IMR-90 (cell line): Measurements from ENCODE around the gene ZCCHC24. TPM values are rescaled to one million over a fixed set of nuclear protein-coding genes. Genes with fewer than 3 reads are reported as not detected.

Experiments
- ATAC-seq: fragments of 200-7000 bp; cut with Tn5 transposase; 2 replicates; pipeline ENCODE4 v1.9.1; 2020; ENCODE audit warnings: low read depth, mild to moderate bottlenecking, moderate library complexity
- BruUV-seq: library from RNA; stranded (reverse); fragments of 400-500 nt; replicated peaks from 2 replicates; lab custom pipeline; 2021; lab: Mats Ljungman, UMichigan
- CTCF ChIA-PET: fragments of 300-600 bp; formaldehyde crosslinking; extraction: SDS; loops from one replicate; lab custom pipeline; 2021; ENCODE audit warnings: antibody characterized with exemption; lab: Yijun Ruan, JAX
- POLR2A ChIA-PET: fragments of 300-600 bp; sonication (Branson Sonifier 250); formaldehyde crosslinking; loops from one replicate; lab custom pipeline; 2022; ENCODE audit warnings: antibody characterized with exemption; ENCODE audit not compliant: unreplicated experiment; lab: Charles Lee
- DNase-seq: peaks from one replicate; pipeline ENCODE4 v3.0.0; 2013
- H2AFZ ChIP-seq: replicated peaks from 2 replicates; pipeline ENCODE3; 2013; ENCODE audit warnings: low read length, mild to moderate bottlenecking; ENCODE audit not compliant: poor library complexity
- H2AK5ac ChIP-seq: 2 replicates; pipeline ENCODE4 v1.6.1; 2013; ENCODE audit warnings: low read depth, low read length, inconsistent platforms
- H2AK9ac ChIP-seq: replicated peaks from 2 replicates; pipeline ENCODE3; 2013; ENCODE audit warnings: mild to moderate bottlenecking, low read depth, low read length, moderate library complexity; ENCODE audit not compliant: poor library complexity
- H2BK120ac ChIP-seq: 2 replicates; pipeline ENCODE4 v1.6.1; 2013; ENCODE audit warnings: low read depth, low read length, inconsistent platforms
- H2BK15ac ChIP-seq: 3 replicates; pipeline ENCODE4 v1.6.1; 2013; ENCODE audit warnings: low read depth, low read length, inconsistent platforms
- H2BK20ac ChIP-seq: 2 replicates; pipeline ENCODE4 v1.6.1; 2013; ENCODE audit warnings: low read depth, mild to moderate bottlenecking, inconsistent platforms, low read length, moderate library complexity
- H2BK5ac ChIP-seq: 2 replicates; pipeline ENCODE4 v1.6.1; 2013; ENCODE audit warnings: mild to moderate bottlenecking, low read depth, low read length, inconsistent platforms; ENCODE audit not compliant: poor library complexity, severe bottlenecking
- H3K14ac ChIP-seq: replicated peaks from 2 replicates; pipeline ENCODE4 v1.6.1; 2013; ENCODE audit warnings: low read depth, low read length, inconsistent platforms
- H3K18ac ChIP-seq: 2 replicates; pipeline ENCODE4 v1.6.1; 2013; ENCODE audit warnings: low read depth, low read length, control low read depth
- H3K23ac ChIP-seq: 2 replicates; pipeline ENCODE4 v1.6.1; 2013; ENCODE audit warnings: low read depth, low read length, inconsistent platforms
- H3K27ac ChIP-seq: 2 replicates; pipeline ENCODE4 v1.5.1; 2013; ENCODE audit warnings: mild to moderate bottlenecking, control low read depth, low read length; ENCODE audit not compliant: insufficient read depth
- H3K27me3 ChIP-seq: 2 replicates; pipeline ENCODE4 v1.6.1; 2013; ENCODE audit warnings: low read length; ENCODE audit not compliant: control insufficient read depth, insufficient read depth
- H3K36me3 ChIP-seq: 2 replicates; pipeline ENCODE4 v1.6.1; 2013; ENCODE audit warnings: low read length, mixed read lengths; ENCODE audit not compliant: control insufficient read depth, insufficient read depth
- H3K4ac ChIP-seq: 2 replicates; pipeline ENCODE4 v1.6.1; 2013; ENCODE audit warnings: low read depth, low read length, inconsistent platforms
- H3K4me1 ChIP-seq: 2 replicates; pipeline ENCODE4 v1.6.1; 2013; ENCODE audit warnings: low read length, mixed read lengths; ENCODE audit not compliant: control insufficient read depth, insufficient read depth
- H3K4me2 ChIP-seq: 2 replicates; pipeline ENCODE4 v1.6.1; 2013; ENCODE audit warnings: low read depth, mild to moderate bottlenecking, control low read depth, low read length, moderate library complexity
- H3K4me3 ChIP-seq: 2 replicates; pipeline ENCODE4 v1.5.1; 2013; ENCODE audit warnings: low read depth, mild to moderate bottlenecking, control low read depth, low read length, moderate library complexity; ENCODE audit not compliant: insufficient read depth
- H3K56ac ChIP-seq: 2 replicates; pipeline ENCODE4 v1.6.1; 2013; ENCODE audit warnings: low read length, inconsistent platforms; ENCODE audit not compliant: insufficient read depth; ENCODE audit errors: extremely low read depth
- H3K79me1 ChIP-seq, 2 experiments: 2 replicates each; pipeline ENCODE4 v1.6.1; 2013; ENCODE audit warnings: low read length in 2 of 2, inconsistent platforms in 1 of 2, low read depth in 1 of 2
- H3K9ac ChIP-seq: 2 replicates; pipeline ENCODE4 v1.6.1; 2013; ENCODE audit warnings: low read depth, low read length, control low read depth
- H3K9me1 ChIP-seq: 2 replicates; pipeline ENCODE4 v1.6.1; 2013; ENCODE audit warnings: low read length, inconsistent platforms; ENCODE audit not compliant: insufficient read depth
- H3K9me3 ChIP-seq: 2 replicates; pipeline ENCODE4 v1.6.1; 2013; ENCODE audit warnings: low read length; ENCODE audit not compliant: control insufficient read depth, insufficient read depth
- H4K20me1 ChIP-seq: 2 replicates; pipeline ENCODE4 v1.6.1; 2013; ENCODE audit warnings: low read length, inconsistent platforms; ENCODE audit not compliant: insufficient read depth
- H4K5ac ChIP-seq: 2 replicates; pipeline ENCODE4 v1.6.1; 2013; ENCODE audit warnings: mild to moderate bottlenecking, low read depth, low read length, control low read depth
- H4K8ac ChIP-seq, 2 experiments: 2 replicates each; pipeline ENCODE4 v1.6.1; 2013; ENCODE audit warnings: low read depth in 2 of 2, low read length in 2 of 2, control low read depth in 1 of 2, inconsistent platforms in 1 of 2
- H4K91ac ChIP-seq: 2 replicates; pipeline ENCODE4 v1.6.1; 2013; ENCODE audit warnings: low read depth, low read length, inconsistent platforms; ENCODE audit not compliant: insufficient read depth
- BHLHE40 ChIP-seq: fragments of 150-350 bp; IDR thresholded peaks from 2 replicates; pipeline ENCODE4 v1.6.1; 2016; ENCODE audit warnings: mild to moderate bottlenecking, low read depth, low read length
- CHD1 ChIP-seq: IDR thresholded peaks from 2 replicates; pipeline ENCODE4 v1.6.1; 2012; ENCODE audit warnings: low read depth, low read length, improper control_type of control experiment
- MXI1 ChIP-seq: IDR thresholded peaks from 2 replicates; pipeline ENCODE4 v1.6.1; 2012; ENCODE audit warnings: low read depth, mild to moderate bottlenecking, low read length, moderate library complexity, borderline replicate concordance
- RFX5 ChIP-seq: IDR thresholded peaks from 2 replicates; pipeline ENCODE4 v1.8.0; 2012; ENCODE audit warnings: low read depth, mild to moderate bottlenecking, low read length, moderate library complexity
- SMC3 ChIP-seq: fragments of 150-350 bp; IDR thresholded peaks from 2 replicates; pipeline ENCODE4 v1.6.1; 2016; ENCODE audit warnings: low read depth, mild to moderate bottlenecking, antibody characterized with exemption, low read length, moderate library complexity
- WGBS, 2 experiments: methylation state at CpG; one replicate each; pipeline versions ENCODE4 v1.1.5 to v1.1.7; 2013; ENCODE audit warnings: missing lambda C conversion rate in 2 of 2; ENCODE audit not compliant: insufficient read length in 1 of 2; ENCODE audit errors: extremely low coverage in 2 of 2; 5-methylcytosine and 5-hydroxymethylcytosine counted together
- dilution Hi-C: fragments of 300-500 bp; cut with HindIII; formaldehyde crosslinking; loops from one replicate; pipeline ENCODE4 v1.14.3; 2018; ENCODE audit warnings: low sequenced_read_pairs; ENCODE audit not compliant: unreplicated experiment
- in situ Hi-C: fragments of 300-500 bp; cut with MboI; formaldehyde crosslinking; loops from 3 replicates; pipeline ENCODE4 v1.14.3; 2019; ENCODE audit warnings: low sequenced_read_pairs, inconsistent platforms, mixed read lengths
- intact Hi-C: fragments of 100-400 bp; cut with micrococcal nuclease; formaldehyde crosslinking; loops from 2 replicates; pipeline ENCODE4 v1.10.0; 2022
- polyA plus RNA-seq, 3 experiments: library from polyadenylated mRNA; depleted of rRNA; stranded (reverse); fragments of >200 nt; gene quantifications; 2 replicates each; pipeline ENCODE4 v1.2.3, GENCODE V29; 2012; ENCODE audit warnings: low replicate concordance in 1 of 3
- total RNA-seq: library from RNA; depleted of rRNA; stranded (reverse); fragments of >200 nt; gene quantifications from 2 replicates; pipeline ENCODE4 v1.2.3, GENCODE V29; 2012
- TF ChIP-seq, protein P1 (sequence below): conservative IDR thresholded peaks from 2 replicates; pipeline ENCODE4 v1.5.1; 2012; ENCODE audit warnings: mild to moderate bottlenecking, low read depth, low read length, improper control_type of control experiment
- TF ChIP-seq, protein P2 (sequence below): fragments of 150-350 bp; IDR thresholded peaks from 2 replicates; pipeline ENCODE4 v1.6.1; 2017; ENCODE audit warnings: mild to moderate bottlenecking, antibody characterized with exemption, low read length, low read depth

Gene ZCCHC24
- total and polyA plus RNA-seq, 2 of the 4 experiments (the other 2 are of a cell fraction), result 15.1 to 25.9 TPM

DNA sequence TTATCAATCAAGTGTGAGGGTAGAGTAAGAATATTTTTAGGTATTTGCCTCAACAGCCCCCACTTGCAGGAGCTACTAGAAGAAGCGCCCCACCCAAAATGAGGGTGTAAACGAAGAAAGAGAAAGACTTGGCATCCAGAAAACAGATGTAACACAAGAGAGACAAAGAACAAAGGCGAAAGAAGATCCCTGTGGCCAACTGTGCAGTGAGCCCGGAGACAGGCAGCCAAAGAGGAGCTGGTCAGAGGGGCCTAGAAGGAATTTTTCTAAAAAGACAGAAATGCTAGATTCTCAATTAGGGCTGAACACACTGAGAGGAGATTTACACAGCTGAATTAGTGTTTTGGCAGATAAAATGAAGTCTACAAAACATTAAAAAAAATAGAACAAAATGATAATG, 37.3 kb upstream of the ZCCHC24 start:
- H2BK20ac ChIP-seq, result no peak overlapping the region
- ChIA-PET CTCF (no interaction called here), POLR2A (no interaction called here)
- no peak overlapping the region for H2BK15ac ChIP-seq
- dilution Hi-C loops, result no loop called here
- intact Hi-C loops, result no loop called here
- no TSS peak for BruUV-seq
- H4K20me1 ChIP-seq, result no peaks in the 10 kb centered on the region
- H3K27me3 ChIP-seq, result no peaks in the 10 kb centered on the region
- no peak overlapping the region for H3K56ac ChIP-seq
- ATAC-seq (no peak), DNase-seq (no peak)
- no peaks in the 10 kb centered on the region for H3K36me3 ChIP-seq
- no peak overlapping the region for H3K23ac ChIP-seq
- H3K14ac ChIP-seq, result no peak overlapping the region
- no peak for TF ChIP-seq BHLHE40
- TF ChIP-seq MXI1, result no peak
- TF ChIP-seq, protein P1, sequence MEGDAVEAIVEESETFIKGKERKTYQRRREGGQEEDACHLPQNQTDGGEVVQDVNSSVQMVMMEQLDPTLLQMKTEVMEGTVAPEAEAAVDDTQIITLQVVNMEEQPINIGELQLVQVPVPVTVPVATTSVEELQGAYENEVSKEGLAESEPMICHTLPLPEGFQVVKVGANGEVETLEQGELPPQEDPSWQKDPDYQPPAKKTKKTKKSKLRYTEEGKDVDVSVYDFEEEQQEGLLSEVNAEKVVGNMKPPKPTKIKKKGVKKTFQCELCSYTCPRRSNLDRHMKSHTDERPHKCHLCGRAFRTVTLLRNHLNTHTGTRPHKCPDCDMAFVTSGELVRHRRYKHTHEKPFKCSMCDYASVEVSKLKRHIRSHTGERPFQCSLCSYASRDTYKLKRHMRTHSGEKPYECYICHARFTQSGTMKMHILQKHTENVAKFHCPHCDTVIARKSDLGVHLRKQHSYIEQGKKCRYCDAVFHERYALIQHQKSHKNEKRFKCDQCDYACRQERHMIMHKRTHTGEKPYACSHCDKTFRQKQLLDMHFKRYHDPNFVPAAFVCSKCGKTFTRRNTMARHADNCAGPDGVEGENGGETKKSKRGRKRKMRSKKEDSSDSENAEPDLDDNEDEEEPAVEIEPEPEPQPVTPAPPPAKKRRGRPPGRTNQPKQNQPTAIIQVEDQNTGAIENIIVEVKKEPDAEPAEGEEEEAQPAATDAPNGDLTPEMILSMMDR, result no peak
- TF ChIP-seq RFX5, result no peak
- TF ChIP-seq SMC3, result no peak
- TF ChIP-seq, protein P2, sequence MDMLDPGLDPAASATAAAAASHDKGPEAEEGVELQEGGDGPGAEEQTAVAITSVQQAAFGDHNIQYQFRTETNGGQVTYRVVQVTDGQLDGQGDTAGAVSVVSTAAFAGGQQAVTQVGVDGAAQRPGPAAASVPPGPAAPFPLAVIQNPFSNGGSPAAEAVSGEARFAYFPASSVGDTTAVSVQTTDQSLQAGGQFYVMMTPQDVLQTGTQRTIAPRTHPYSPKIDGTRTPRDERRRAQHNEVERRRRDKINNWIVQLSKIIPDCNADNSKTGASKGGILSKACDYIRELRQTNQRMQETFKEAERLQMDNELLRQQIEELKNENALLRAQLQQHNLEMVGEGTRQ, result no peak
- no peak for TF ChIP-seq CHD1
- no peak overlapping the region for H4K5ac ChIP-seq
- H3K18ac ChIP-seq, result no peak overlapping the region
- H4K8ac ChIP-seq, result no peak overlapping the region
- peaks cover 10% of the 10 kb centered on the region for H3K4me1 ChIP-seq
- H3K4me3 ChIP-seq, result no peak overlapping the region
- H3K9me1 ChIP-seq, result peaks cover 10% of the 10 kb centered on the region
- H3K27ac ChIP-seq, result no peak overlapping the region
- no peak overlapping the region for H3K4ac ChIP-seq
- no peak overlapping the region for H2BK5ac ChIP-seq
- no peak overlapping the region for H3K4me2 ChIP-seq
- H3K9ac ChIP-seq, result no peak overlapping the region
- WGBS, 2 experiments, result 80% methylated on average over 2 of the region's 4 CpGs; no CpG with 5 or more reads in 1 of the 2 experiments
- no peaks in the 10 kb centered on the region for H3K79me1 ChIP-seq
- no peak overlapping the region for H2AK9ac ChIP-seq
- no peak overlapping the region for H2AK5ac ChIP-seq
- no peak overlapping the region for H2AFZ ChIP-seq
- H3K9me3 ChIP-seq, result no peaks in the 10 kb centered on the region
- H2BK120ac ChIP-seq, result no peak overlapping the region
- no peak overlapping the region for H4K91ac ChIP-seq
- in situ Hi-C loops, result loop anchor here (25.0 kb wide), 1 partner anchor 95 kb away; no protein-coding TSS in a partner anchor
